ENCODE results near the gene ADRA2B. TPM values are rescaled to one million over a fixed set of nuclear protein-coding genes. Genes with fewer than 3 reads are reported as not detected.
"Not testable (repeated sequence)": the region's sequence is repeated elsewhere in the genome, so short reads cannot be mapped to it uniquely, and the experiment has no call there.

Gene ADRA2B
- total and polyA plus RNA-seq, 8 donors, result 0.15 to 2.9 (median 0.44) TPM; not detected in 2

DNA sequence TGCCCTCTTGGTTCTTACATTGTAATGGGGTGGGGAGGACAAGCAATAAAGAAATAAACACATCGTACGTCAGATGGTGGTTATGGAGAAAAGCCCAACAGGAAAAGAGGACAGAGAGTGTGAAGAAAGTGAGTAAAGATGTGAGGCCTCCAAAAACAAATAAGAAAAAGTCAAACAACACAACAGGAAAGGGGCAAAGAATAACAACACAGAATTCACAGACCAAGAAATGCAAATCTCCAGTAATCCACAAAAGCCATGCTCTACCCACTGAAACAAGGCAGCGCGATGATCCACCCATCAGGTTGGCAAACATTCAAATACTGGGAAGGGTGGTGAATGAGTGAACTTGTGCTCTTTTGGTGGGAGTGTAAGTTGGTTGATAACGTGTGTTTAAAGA, 45.5 kb upstream of the ADRA2B start:
- peak in 1 of 2 donors; percentile 38 for DNase-seq
- Histone ChIP-seq H3K27ac (peak overlapping the region in 1 of 5 donors; percentile 31), H3K4me3 (no peak overlapping the region), H3K36me3 (no peaks in the 10 kb centered on the region), H3K27me3 (peaks cover 0 to 22% (median 0%) of the 10 kb centered on the region in 3 donors), H3K4me1 (no peaks in the 10 kb centered on the region), H3K9me3 (peaks cover 0 to 5% (median 3%) of the 10 kb centered on the region in 4 donors)
- WGBS, 5 donors, result 25 to 43% (median 38%) methylated on average over 5 of the region's 5 CpGs
- TF ChIP-seq CTCF (IDR thresholded peaks at IDR 0.05) (no peak), POLR2AphosphoS5 (IDR thresholded peaks at IDR 0.05) (no peak), POLR2A (IDR thresholded peaks at IDR 0.05) (no peak), EP300 (IDR thresholded peaks at IDR 0.05) (no peak)
- intact Hi-C loops (cut with DNase I; ENCODE audit: low total_unique reads), result no loop called here

GRCh38 chr2:96160366-96160765, 44.0 kb upstream of the ADRA2B start:
- H3K36me3 ChIP-seq; H3K9me3 ChIP-seq; DNase-seq; H3K4me1 ChIP-seq; H3K4me3 ChIP-seq; intact Hi-C loops (cut with DNase I; ENCODE audit: low total_unique reads); H3K27ac ChIP-seq: not testable (repeated sequence)
- peaks cover 0 to 34% (median 0%) of the 10 kb centered on the region in 3 donors for H3K27me3 ChIP-seq
- 95 to 99% (median 97%) methylated on average over 5 of the region's 5 CpGs for WGBS, 5 donors

DNA sequence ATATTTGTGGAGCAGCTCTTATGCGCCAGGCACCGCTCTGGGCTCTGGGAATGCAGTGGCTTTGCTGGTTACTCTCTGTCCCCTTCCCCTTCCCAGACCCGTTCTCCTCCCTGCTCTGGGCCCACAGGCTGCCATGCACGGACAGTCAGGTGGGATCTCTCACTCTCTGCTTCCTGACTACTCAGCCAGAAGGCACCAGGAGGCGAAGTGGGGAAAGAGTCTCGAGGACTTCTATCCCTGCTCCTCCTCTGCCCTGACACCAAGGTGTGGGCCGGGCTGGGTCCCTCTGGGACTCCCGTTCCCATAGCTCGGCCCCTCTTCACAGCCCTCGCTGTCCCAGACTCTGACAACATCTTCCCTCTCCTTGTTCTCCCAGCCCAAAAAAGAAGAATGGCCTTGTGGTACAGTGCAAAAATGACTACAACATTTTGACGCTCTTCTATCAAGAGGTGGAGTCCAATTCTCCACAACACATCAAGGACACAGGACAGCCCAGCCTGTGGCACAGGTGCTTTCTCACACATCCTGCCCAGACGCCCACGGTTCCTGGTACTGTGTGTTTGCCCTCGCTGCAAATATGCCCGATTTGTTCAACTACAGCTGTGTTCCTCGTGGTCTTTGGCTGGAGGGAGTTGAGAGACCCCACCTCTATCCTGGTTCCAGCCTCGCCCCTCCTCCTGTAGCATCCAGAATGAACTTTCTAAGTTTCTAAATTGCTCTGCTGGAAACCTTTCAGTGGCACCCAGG, 42.9 kb upstream of the ADRA2B start:
- Histone ChIP-seq H3K27ac (no peak overlapping the region), H3K36me3 (no peaks in the 10 kb centered on the region), H3K27me3 (peaks cover 0 to 32% (median 0%) of the 10 kb centered on the region in 3 donors), H3K9me3 (peaks cover 0 to 5% (median 3%) of the 10 kb centered on the region in 4 donors), H3K4me1 (no peaks in the 10 kb centered on the region), H3K4me3 (no peak overlapping the region)
- intact Hi-C loops (cut with DNase I; ENCODE audit: low total_unique reads), result no loop called here
- DNase-seq, result peak in 1 of 2 donors; percentile 20
- 75 to 80% (median 76%) methylated on average over 17 of the region's 17 CpGs for WGBS, 5 donors
- TF ChIP-seq POLR2A (IDR thresholded peaks at IDR 0.05), result no peak
- TF ChIP-seq EP300 (IDR thresholded peaks at IDR 0.05), result no peak
- no peak for TF ChIP-seq CTCF (IDR thresholded peaks at IDR 0.05)
- TF ChIP-seq POLR2AphosphoS5 (IDR thresholded peaks at IDR 0.05), result no peak

GRCh38 chr2:96158554-96158940, 42.2 kb upstream of the ADRA2B start:
- DNase-seq, result peak in 1 of 2 donors; percentile 3
- no peak for TF ChIP-seq POLR2AphosphoS5 (IDR thresholded peaks at IDR 0.05)
- TF ChIP-seq POLR2A (IDR thresholded peaks at IDR 0.05), result no peak
- no peak for TF ChIP-seq EP300 (IDR thresholded peaks at IDR 0.05)
- no peak for TF ChIP-seq CTCF (IDR thresholded peaks at IDR 0.05)
- WGBS, 5 donors, result 87 to 92% (median 89%) methylated on average over 6 to 14 of the region's 14 CpGs

More at GRCh38 chr2:96158554-96158940, 42.2 kb upstream of the ADRA2B start:
- Histone ChIP-seq H3K27me3 (peaks cover 0 to 32% (median 0%) of the 10 kb centered on the region in 3 donors), H3K27ac (no peak overlapping the region), H3K36me3 (no peaks in the 10 kb centered on the region), H3K4me3 (no peak overlapping the region), H3K4me1 (no peaks in the 10 kb centered on the region), H3K9me3 (peaks cover 0 to 5% (median 3%) of the 10 kb centered on the region in 4 donors)
- intact Hi-C loops (cut with DNase I; ENCODE audit: low total_unique reads), result no loop called here

Data from stomach (tissue), 9 donors.